ENCODE measurements around the gene TIAL1. TPM values are rescaled to one million over a fixed set of nuclear protein-coding genes. Genes with fewer than 3 reads are reported as not detected.
"Not testable (repeated sequence)": the region's sequence is repeated elsewhere in the genome, so short reads cannot be mapped to it uniquely, and the experiment has no call there.

The TIAL1 gene
- total and polyA plus RNA-seq, 2 donors (not counting 3 experiments of a cell fraction or from before 2014, with no cell fraction given) = 57.7 to 150 TPM

- FAIRE-seq (peak; percentile 67), DNase-seq (ENCODE audit: low read depth, low spot score) (no peak)
- Histone ChIP-seq H3K9me3 (replicated peaks; ENCODE audit: control insufficient read depth, insufficient read depth, low read length) (no peaks in the 10 kb centered on the region), H2AFZ (ENCODE audit: low read depth, low read length) (peak overlapping the region; percentile 68), H3K4me1 (ENCODE audit: control insufficient read depth, extremely low read depth, insufficient read depth, low read length) (peaks cover 11% of the 10 kb centered on the region), H3K4me2 (ENCODE audit: insufficient read depth, low read length) (no peak overlapping the region), H4K20me1 (replicated peaks; ENCODE audit: control insufficient read depth, extremely low read depth, insufficient read depth, low read length) (no peaks in the 10 kb centered on the region), H3K9ac (replicated peaks; ENCODE audit: extremely low read depth, insufficient read depth, low read length) (no peak overlapping the region), H3K27me3 (ENCODE audit: control insufficient read depth in 2 of 2, insufficient read depth in 2 of 2, low read length in 2 of 2) (no peaks in the 10 kb centered on the region), H3K4me3 (replicated peaks in 1 of 3; ENCODE audit: insufficient read depth in 1 of 3, low read depth in 1 of 3, low read length in 3 of 3) (no peak overlapping the region), H3K36me3 (ENCODE audit: control insufficient read depth in 2 of 2, extremely low read depth in 1 of 2, insufficient read depth in 2 of 2, low read length in 2 of 2) (no peaks in the 10 kb centered on the region), H3K9me1 (replicated peaks; ENCODE audit: control insufficient read depth, extremely low read depth, insufficient read depth, low read length) (no peaks in the 10 kb centered on the region), H3K79me2 (ENCODE audit: control insufficient read depth, insufficient read depth, low read length) (no peaks in the 10 kb centered on the region), H3K27ac (ENCODE audit: insufficient read depth, low read depth, low read length) (no peak overlapping the region)
- intact Hi-C loops (cut with micrococcal nuclease) (no loop called here), dilution Hi-C loops (cut with MboI; ENCODE audit: extremely low pct_ligation_motif_present, low sequenced_read_pairs) (no loop called here)
- no TSS peak for BruUV-seq (replicated peaks)
- TF ChIP-seq MYC (IDR thresholded peaks at IDR 0.05; ENCODE audit: low read depth, low read length) (no peak), MAX (IDR thresholded peaks at IDR 0.05; ENCODE audit: insufficient read depth, insufficient read length) (no peak), EZH2 (IDR thresholded peaks at IDR 0.05; ENCODE audit: borderline replicate concordance, low read depth, low read length, severe bottlenecking) (no peak), GATA2 (IDR thresholded peaks at IDR 0.05; ENCODE audit: insufficient read depth, insufficient read length, low read depth, low read length) (no peak)
- POLR2A ChIA-PET = no interaction called here
- CTCF ChIA-PET = interaction anchor here (0.8 to 1.9 kb wide), 5 partner anchors 13 to 422 kb away, joined by 3 to 7 read pairs (median 3); partner anchors contain the start of gene BAG3
Measured at GRCh38 chr10:119621078-119621384, 24.3 kb upstream of the TIAL1 start.

DNA sequence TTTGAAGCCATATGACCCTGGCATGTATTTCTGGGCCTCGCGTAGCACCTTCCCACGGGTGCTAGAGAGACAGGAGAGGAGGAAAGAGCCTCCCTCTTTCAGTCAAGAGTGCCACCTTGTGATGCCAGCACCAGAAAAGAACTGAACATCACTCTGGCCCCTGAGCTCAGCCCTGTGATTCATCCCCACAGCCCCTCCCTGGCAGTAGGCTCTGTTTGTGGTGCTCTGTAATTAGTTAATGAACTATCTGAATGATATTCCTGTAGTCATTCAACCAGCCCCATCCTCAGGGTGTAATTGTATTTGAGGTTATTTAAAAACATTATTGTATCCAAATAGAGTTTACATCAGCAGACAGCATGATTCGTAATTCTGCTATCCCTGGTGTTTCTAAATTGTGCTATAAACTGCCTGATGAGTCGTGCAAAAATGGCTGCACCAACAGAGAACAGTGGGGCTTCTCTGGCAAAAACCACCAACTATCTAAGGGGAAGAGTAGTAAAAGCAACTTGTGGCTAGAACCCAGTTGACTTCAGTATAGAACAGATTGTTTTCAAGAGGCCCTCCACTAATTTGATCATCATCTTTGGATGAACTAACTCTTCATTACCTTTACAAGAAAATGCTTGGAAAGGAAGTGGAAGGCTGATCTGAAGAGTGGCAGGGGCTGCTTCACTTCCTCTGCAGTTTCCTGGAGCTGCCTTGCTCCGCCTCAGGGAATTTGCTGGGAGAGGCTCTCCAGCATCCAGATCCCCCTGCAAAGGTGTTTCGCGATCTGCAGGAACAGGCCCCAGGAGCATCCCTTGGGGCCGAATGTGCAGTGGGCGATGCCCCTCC is 23.7 kb upstream of the TIAL1 start:
- no peak overlapping the region for H3K27ac ChIP-seq (ENCODE audit: insufficient read depth, low read depth, low read length)
- dilution Hi-C loops (cut with MboI; ENCODE audit: extremely low pct_ligation_motif_present, low sequenced_read_pairs) (no loop called here), intact Hi-C loops (cut with micrococcal nuclease) (no loop called here)
- ChIA-PET POLR2A (no interaction called here), CTCF (interaction anchor here (0.6 to 1.9 kb wide), 7 partner anchors 12 to 421 kb away, joined by 3 to 7 read pairs (median 3); partner anchors contain the start of gene BAG3)
- peak overlapping the region; percentile 36 for H3K4me2 ChIP-seq (ENCODE audit: insufficient read depth, low read length)
- TF ChIP-seq POLR2A (IDR thresholded peaks at IDR 0.05; ENCODE audit: low read depth, low read length) (no peak), MYC (IDR thresholded peaks at IDR 0.05; ENCODE audit: low read depth, low read length) (no peak), FOS (IDR thresholded peaks at IDR 0.05; ENCODE audit: borderline replicate concordance, insufficient read depth, low read length) (peak; percentile 45), JUN (IDR thresholded peaks at IDR 0.05; ENCODE audit: borderline replicate concordance, insufficient read depth, insufficient read length, low read depth) (no peak), GATA2 (IDR thresholded peaks at IDR 0.05; ENCODE audit: insufficient read depth, insufficient read length, low read depth, low read length) (peak; percentile 9)
- no peaks in the 10 kb centered on the region for H3K9me1 ChIP-seq (replicated peaks; ENCODE audit: control insufficient read depth, extremely low read depth, insufficient read depth, low read length)
- no peak overlapping the region for H3K4me3 ChIP-seq (replicated peaks in 1 of 3; ENCODE audit: insufficient read depth in 1 of 3, low read depth in 1 of 3, low read length in 3 of 3)
- H2AFZ ChIP-seq (ENCODE audit: low read depth, low read length) = peak overlapping the region; percentile 68
- no peaks in the 10 kb centered on the region for H3K27me3 ChIP-seq (ENCODE audit: control insufficient read depth in 2 of 2, insufficient read depth in 2 of 2, low read length in 2 of 2)
- no peaks in the 10 kb centered on the region for H3K79me2 ChIP-seq (ENCODE audit: control insufficient read depth, insufficient read depth, low read length)
- no peaks in the 10 kb centered on the region for H3K9me3 ChIP-seq (replicated peaks; ENCODE audit: control insufficient read depth, insufficient read depth, low read length)
- H3K9ac ChIP-seq (replicated peaks; ENCODE audit: extremely low read depth, insufficient read depth, low read length) = no peak overlapping the region
- H3K4me1 ChIP-seq (ENCODE audit: control insufficient read depth, extremely low read depth, insufficient read depth, low read length) = peaks cover 11% of the 10 kb centered on the region
- FAIRE-seq (no peak), DNase-seq (ENCODE audit: low read depth, low spot score) (peak; percentile 22)
- no TSS peak for BruUV-seq (replicated peaks)
- H4K20me1 ChIP-seq (replicated peaks; ENCODE audit: control insufficient read depth, extremely low read depth, insufficient read depth, low read length) = no peaks in the 10 kb centered on the region
- no peaks in the 10 kb centered on the region for H3K36me3 ChIP-seq (ENCODE audit: control insufficient read depth in 2 of 2, extremely low read depth in 1 of 2, insufficient read depth in 2 of 2, low read length in 2 of 2)

- H3K4me2 ChIP-seq (ENCODE audit: insufficient read depth, low read length); H3K36me3 ChIP-seq (ENCODE audit: control insufficient read depth in 2 of 2, extremely low read depth in 1 of 2, insufficient read depth in 2 of 2, low read length in 2 of 2); H3K9me1 ChIP-seq (replicated peaks; ENCODE audit: control insufficient read depth, extremely low read depth, insufficient read depth, low read length); H3K27ac ChIP-seq (ENCODE audit: insufficient read depth, low read depth, low read length); H3K4me3 ChIP-seq (replicated peaks in 1 of 3; ENCODE audit: insufficient read depth in 1 of 3, low read depth in 1 of 3, low read length in 3 of 3); H3K9me3 ChIP-seq (replicated peaks; ENCODE audit: control insufficient read depth, insufficient read depth, low read length); H4K20me1 ChIP-seq (replicated peaks; ENCODE audit: control insufficient read depth, extremely low read depth, insufficient read depth, low read length); DNase-seq (ENCODE audit: low read depth, low spot score); dilution Hi-C loops (cut with MboI; ENCODE audit: extremely low pct_ligation_motif_present, low sequenced_read_pairs); H3K79me2 ChIP-seq (ENCODE audit: control insufficient read depth, insufficient read depth, low read length); H2AFZ ChIP-seq (ENCODE audit: low read depth, low read length); H3K9ac ChIP-seq (replicated peaks; ENCODE audit: extremely low read depth, insufficient read depth, low read length); H3K27me3 ChIP-seq (ENCODE audit: control insufficient read depth in 2 of 2, insufficient read depth in 2 of 2, low read length in 2 of 2); BruUV-seq (replicated peaks); intact Hi-C loops (cut with micrococcal nuclease); FAIRE-seq: not testable (repeated sequence)
- ChIA-PET CTCF (interaction anchor here (0.6 to 1.9 kb wide), 5 partner anchors 12 to 130 kb away, joined by 3 to 7 read pairs (median 3); partner anchors contain the start of gene BAG3), POLR2A (interaction anchor here (0.7 to 1.2 kb wide), 2 partner anchors 31 to 275 kb away, joined by 3 read pairs; partner anchors contain the start of gene BAG3)
- peaks cover 11% of the 10 kb centered on the region for H3K4me1 ChIP-seq (ENCODE audit: control insufficient read depth, extremely low read depth, insufficient read depth, low read length)
Measured at GRCh38 chr10:119619811-119620210, 23.0 kb upstream of the TIAL1 start.

Measured in endothelial cell of umbilical vein (primary cell).